ENCODE results near the gene DNM2.
A peak's percentile ranks its signal among the peaks of the same experiment; 100 is the strongest.

DNA sequence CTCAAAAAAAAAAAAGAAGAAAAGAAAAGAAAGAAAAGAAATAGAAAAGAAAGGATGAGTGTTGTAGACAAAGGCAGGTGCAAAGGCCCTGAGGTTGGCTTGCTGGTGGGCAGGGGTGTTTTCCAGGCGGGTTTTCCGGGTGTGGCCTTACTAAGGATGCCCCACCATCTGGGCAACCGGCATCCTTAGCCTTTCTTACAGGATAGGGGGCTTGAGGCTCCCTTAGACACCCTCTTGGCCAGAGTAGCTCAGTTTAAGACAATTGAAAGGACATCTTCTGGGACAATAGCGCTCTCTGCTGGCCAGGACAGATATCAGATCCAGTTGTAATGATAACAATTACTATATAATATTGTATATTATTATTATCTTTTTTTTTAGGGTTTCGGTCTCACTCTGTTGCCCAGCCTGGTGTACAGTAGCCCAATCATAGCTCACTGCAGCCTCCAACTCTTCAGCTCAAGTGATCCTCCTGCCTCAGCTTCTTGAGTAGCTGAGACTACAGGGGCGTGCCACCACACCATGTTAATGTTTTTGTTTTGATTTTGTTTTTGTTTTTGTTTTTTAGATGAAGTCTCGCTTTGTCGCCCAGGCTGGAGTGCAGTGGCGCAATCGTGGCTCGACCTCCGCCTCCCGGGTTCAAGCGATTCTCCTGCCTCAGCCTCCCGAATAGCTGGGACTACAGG is 18.1 kb upstream of the DNM2 start:
- TF ChIP-seq, protein P1, sequence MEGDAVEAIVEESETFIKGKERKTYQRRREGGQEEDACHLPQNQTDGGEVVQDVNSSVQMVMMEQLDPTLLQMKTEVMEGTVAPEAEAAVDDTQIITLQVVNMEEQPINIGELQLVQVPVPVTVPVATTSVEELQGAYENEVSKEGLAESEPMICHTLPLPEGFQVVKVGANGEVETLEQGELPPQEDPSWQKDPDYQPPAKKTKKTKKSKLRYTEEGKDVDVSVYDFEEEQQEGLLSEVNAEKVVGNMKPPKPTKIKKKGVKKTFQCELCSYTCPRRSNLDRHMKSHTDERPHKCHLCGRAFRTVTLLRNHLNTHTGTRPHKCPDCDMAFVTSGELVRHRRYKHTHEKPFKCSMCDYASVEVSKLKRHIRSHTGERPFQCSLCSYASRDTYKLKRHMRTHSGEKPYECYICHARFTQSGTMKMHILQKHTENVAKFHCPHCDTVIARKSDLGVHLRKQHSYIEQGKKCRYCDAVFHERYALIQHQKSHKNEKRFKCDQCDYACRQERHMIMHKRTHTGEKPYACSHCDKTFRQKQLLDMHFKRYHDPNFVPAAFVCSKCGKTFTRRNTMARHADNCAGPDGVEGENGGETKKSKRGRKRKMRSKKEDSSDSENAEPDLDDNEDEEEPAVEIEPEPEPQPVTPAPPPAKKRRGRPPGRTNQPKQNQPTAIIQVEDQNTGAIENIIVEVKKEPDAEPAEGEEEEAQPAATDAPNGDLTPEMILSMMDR (conservative IDR thresholded peaks at IDR 0.05 in 1 of 2, IDR thresholded peaks at IDR 0.05 in 1 of 2; ENCODE audit: low read depth in 1 of 2, low read length in 2 of 2) = peak; percentile 52 to 57
- TF ChIP-seq EZH2 (IDR thresholded peaks at IDR 0.05; ENCODE audit: low read length, missing control alignments) = no peak

Data from fibroblast of lung (primary cell).